Spinal cord (tissue), 10 donors: ENCODE data around the gene ID4. TPM values are rescaled to one million over a fixed set of nuclear protein-coding genes. Genes with fewer than 3 reads are reported as not detected.

Experiments
- DNase-seq, 6 donors: peaks; one replicate each; pipeline versions ENCODE4 v3.0.0 to v3.0.0-alpha.2; 2013 to 2015; ENCODE audit warnings: low spot score in 6 of 6, low read depth in 4 of 6
- H3K27ac ChIP-seq: one replicate; pipeline ENCODE4 v1.5.1; 2013; ENCODE audit warnings: low read depth, low read length, control low read depth
- H3K27me3 ChIP-seq: one replicate; pipeline ENCODE4 v1.6.1; 2013; ENCODE audit warnings: low read length; ENCODE audit not compliant: control insufficient read depth, insufficient read depth
- H3K36me3 ChIP-seq: one replicate; pipeline ENCODE4 v1.6.1; 2013; ENCODE audit warnings: low read length; ENCODE audit not compliant: control insufficient read depth, insufficient read depth
- H3K4me1 ChIP-seq: one replicate; pipeline ENCODE4 v1.6.1; 2013; ENCODE audit warnings: low read length; ENCODE audit not compliant: control insufficient read depth, insufficient read depth
- H3K4me3 ChIP-seq: one replicate; pipeline ENCODE4 v1.5.1; 2013; ENCODE audit warnings: low read depth, low read length, control low read depth
- H3K9me3 ChIP-seq: one replicate; pipeline ENCODE4 v1.6.1; 2013; ENCODE audit warnings: low read length; ENCODE audit not compliant: control insufficient read depth, insufficient read depth
- WGBS: methylation state at CpG from one replicate; pipeline ENCODE4 v1.1.5; 2013; ENCODE audit warnings: missing lambda C conversion rate; ENCODE audit not compliant: insufficient coverage; 5-methylcytosine and 5-hydroxymethylcytosine counted together
- polyA plus RNA-seq, 2 donors: library from polyadenylated mRNA; unstranded; fragments of 120-200 nt; gene quantifications; one replicate each; pipeline ENCODE4 v1.2.1, GENCODE V29; 2013; ENCODE audit not compliant: insufficient read length in 2 of 2
- total RNA-seq, 2 donors: library from RNA; depleted of rRNA in 1 of 2; stranded (reverse); fragments of 120-200 nt in 1 of 2; fragments of >200 nt in 1 of 2; gene quantifications; one replicate each; pipeline versions ENCODE4 v1.2.3 to v1.2.4, GENCODE V29; 2013 to 2014
- donor health status: healthy.

ID4 gene
- total and polyA plus RNA-seq, 4 donors = 109 to 276 (median 192) TPM

GRCh38 chr6:19865178-19865577 lies 28.0 kb downstream of the ID4 start:
- H3K9me3 ChIP-seq = no peaks in the 10 kb centered on the region
- no peaks in the 10 kb centered on the region for H3K27me3 ChIP-seq
- WGBS = no CpG with 5 or more reads among the region's 1 CpG
- peaks cover 3% of the 10 kb centered on the region for H3K4me1 ChIP-seq
- no peak overlapping the region for H3K4me3 ChIP-seq
- no peak overlapping the region for H3K27ac ChIP-seq
- DNase-seq = no peak
- no peaks in the 10 kb centered on the region for H3K36me3 ChIP-seq

- H3K9me3 ChIP-seq = no peaks in the 10 kb centered on the region
- H3K4me3 ChIP-seq = no peak overlapping the region
- 45% methylated on average over 8 of the region's 18 CpGs for WGBS
- no peaks in the 10 kb centered on the region for H3K27me3 ChIP-seq
- DNase-seq = peak in 4 of 6 donors; percentile 63 to 98 (median 66)
- no peak overlapping the region for H3K27ac ChIP-seq
- H3K4me1 ChIP-seq = peaks cover 3% of the 10 kb centered on the region
- H3K36me3 ChIP-seq = no peaks in the 10 kb centered on the region
Measured at GRCh38 chr6:19866173-19866984, 29.2 kb downstream of the ID4 start.

DNA sequence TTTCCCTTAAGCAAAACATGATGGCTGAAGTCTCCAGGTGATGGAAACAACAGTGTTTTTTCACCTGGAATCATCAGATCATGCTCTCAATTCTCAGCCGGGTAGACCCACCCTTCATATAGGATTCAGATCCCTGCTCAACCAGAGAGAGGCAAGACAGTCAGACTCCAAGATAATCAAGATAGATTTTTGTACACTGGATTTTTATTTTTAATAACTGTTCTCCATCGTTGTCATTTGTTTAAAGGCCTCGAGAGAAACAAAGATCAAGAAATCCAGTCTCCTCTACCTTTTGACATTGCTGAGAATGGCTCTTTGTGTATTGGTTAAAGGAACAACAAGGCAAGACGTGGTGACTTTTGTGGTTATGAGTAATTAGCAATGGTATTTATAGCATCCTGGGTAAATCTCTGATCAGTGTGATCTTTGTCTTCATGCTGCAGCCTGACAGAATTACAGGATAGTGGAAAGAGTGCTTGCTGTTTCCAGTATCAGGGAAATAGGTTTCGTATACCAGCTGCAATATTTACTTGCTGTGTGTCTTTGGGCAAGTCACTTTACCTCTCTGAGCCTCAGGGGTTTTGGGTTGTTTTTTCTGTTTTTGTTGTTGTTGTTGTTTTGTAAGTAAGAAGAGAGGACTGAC lies 29.9 kb downstream of the ID4 start:
- peaks cover 3% of the 10 kb centered on the region for H3K4me1 ChIP-seq
- DNase-seq = no peak
- H3K27me3 ChIP-seq = no peaks in the 10 kb centered on the region
- H3K9me3 ChIP-seq = no peaks in the 10 kb centered on the region
- no peak overlapping the region for H3K4me3 ChIP-seq
- H3K36me3 ChIP-seq = no peaks in the 10 kb centered on the region
- 33% methylated on average over 1 of the region's 5 CpGs for WGBS
- H3K27ac ChIP-seq = no peak overlapping the region

GRCh38 chr6:19869464-19869863 lies 32.3 kb downstream of the ID4 start:
- H3K27ac ChIP-seq = no peak overlapping the region
- DNase-seq = no peak
- H3K4me3 ChIP-seq = no peak overlapping the region
- no peaks in the 10 kb centered on the region for H3K9me3 ChIP-seq
- H3K4me1 ChIP-seq = peaks cover 3% of the 10 kb centered on the region
- no peaks in the 10 kb centered on the region for H3K27me3 ChIP-seq
- 83% methylated on average over 8 of the region's 9 CpGs for WGBS
- no peaks in the 10 kb centered on the region for H3K36me3 ChIP-seq

GRCh38 chr6:19870322-19870721 lies 33.2 kb downstream of the ID4 start:
- no peak overlapping the region for H3K27ac ChIP-seq
- no peaks in the 10 kb centered on the region for H3K36me3 ChIP-seq
- DNase-seq = no peak
- peaks cover 3% of the 10 kb centered on the region for H3K4me1 ChIP-seq
- no peaks in the 10 kb centered on the region for H3K9me3 ChIP-seq
- H3K27me3 ChIP-seq = no peaks in the 10 kb centered on the region
- WGBS = 80% methylated on average over 2 of the region's 3 CpGs
- H3K4me3 ChIP-seq = no peak overlapping the region

DNA sequence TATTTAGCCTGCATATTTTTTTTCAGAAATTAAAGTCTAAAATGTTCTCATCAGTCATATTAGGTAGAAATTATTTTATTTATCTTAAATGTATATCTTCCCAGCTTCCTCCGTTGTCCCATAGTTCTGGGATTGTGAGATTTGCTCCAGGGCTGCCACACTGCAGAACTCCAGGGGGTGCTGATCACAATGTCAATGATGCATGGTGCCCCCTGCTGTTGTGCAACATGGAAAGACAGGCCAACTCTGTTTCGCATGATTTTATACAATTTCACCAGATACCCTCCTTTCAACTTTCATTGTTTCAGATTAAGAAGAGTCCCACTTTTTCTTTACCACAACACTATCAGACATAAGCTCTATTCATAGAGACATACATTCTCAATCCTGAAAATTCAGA lies 35.9 kb downstream of the ID4 start:
- WGBS = 63% methylated on average over 1 of the region's 2 CpGs
- Histone ChIP-seq H3K36me3 (no peaks in the 10 kb centered on the region), H3K4me3 (no peak overlapping the region), H3K27me3 (no peaks in the 10 kb centered on the region), H3K4me1 (no peaks in the 10 kb centered on the region), H3K9me3 (no peaks in the 10 kb centered on the region), H3K27ac (no peak overlapping the region)
- DNase-seq = no peak

DNA sequence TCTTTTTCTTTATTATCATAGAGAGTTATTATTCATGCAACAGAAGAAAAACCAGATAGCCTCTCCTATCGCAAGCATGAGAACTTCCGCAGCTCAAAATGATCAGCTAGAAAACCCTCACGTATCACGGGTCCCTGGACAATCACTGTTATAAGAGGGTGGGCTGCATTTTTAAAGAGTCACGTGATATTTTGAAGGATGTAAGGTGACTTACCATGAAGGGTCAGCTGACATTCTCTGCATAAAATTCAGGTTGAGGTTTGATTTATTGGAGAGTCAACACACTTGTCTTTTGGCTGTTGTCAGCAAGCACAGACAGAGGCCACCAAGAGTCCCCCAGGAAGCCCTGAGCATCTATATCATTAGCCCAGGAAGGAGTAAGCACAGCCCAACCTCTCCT lies 39.5 kb downstream of the ID4 start:
- H3K4me3 ChIP-seq = no peak overlapping the region
- 91% methylated on average over 3 of the region's 5 CpGs for WGBS
- no peaks in the 10 kb centered on the region for H3K9me3 ChIP-seq
- no peaks in the 10 kb centered on the region for H3K4me1 ChIP-seq
- no peaks in the 10 kb centered on the region for H3K36me3 ChIP-seq
- no peaks in the 10 kb centered on the region for H3K27me3 ChIP-seq
- no peak overlapping the region for H3K27ac ChIP-seq
- no peak for DNase-seq

- no peak for DNase-seq
- no peaks in the 10 kb centered on the region for H3K9me3 ChIP-seq
- H3K27me3 ChIP-seq = no peaks in the 10 kb centered on the region
- H3K36me3 ChIP-seq = no peaks in the 10 kb centered on the region
- no peak overlapping the region for H3K27ac ChIP-seq
- H3K4me3 ChIP-seq = no peak overlapping the region
- WGBS = 60% methylated on average over 1 of the region's 1 CpG
- no peaks in the 10 kb centered on the region for H3K4me1 ChIP-seq
Measured at GRCh38 chr6:19879663-19880062, 42.5 kb downstream of the ID4 start.

GRCh38 chr6:19880066-19880465 lies 42.9 kb downstream of the ID4 start:
- no peaks in the 10 kb centered on the region for H3K36me3 ChIP-seq
- 75% methylated on average over 2 of the region's 2 CpGs for WGBS
- H3K4me1 ChIP-seq = no peaks in the 10 kb centered on the region
- DNase-seq = peak in 1 of 6 donors; percentile 32
- no peak overlapping the region for H3K4me3 ChIP-seq
- no peak overlapping the region for H3K27ac ChIP-seq
- no peaks in the 10 kb centered on the region for H3K27me3 ChIP-seq
- H3K9me3 ChIP-seq = no peaks in the 10 kb centered on the region

DNA sequence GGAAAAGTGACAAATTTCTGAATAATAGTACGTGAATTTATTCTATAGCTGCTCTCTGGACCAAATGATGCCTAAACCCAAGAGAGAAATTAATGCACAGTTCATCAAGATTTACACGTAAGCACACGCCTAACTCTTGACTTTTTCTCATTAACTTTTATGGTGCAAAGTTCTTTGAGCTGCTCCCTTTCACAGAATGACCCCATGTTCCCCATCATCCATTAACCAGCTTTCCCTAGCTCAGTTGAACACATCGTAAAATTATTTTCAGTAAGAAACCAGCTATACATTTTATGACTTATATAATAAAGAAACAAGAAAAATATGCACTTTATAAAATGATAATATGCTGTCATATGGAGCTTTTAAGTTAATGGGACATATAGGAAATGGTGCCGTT lies 54.3 kb downstream of the ID4 start:
- Histone ChIP-seq H3K36me3 (no peaks in the 10 kb centered on the region), H3K4me1 (peaks cover 5% of the 10 kb centered on the region), H3K4me3 (no peak overlapping the region), H3K9me3 (no peaks in the 10 kb centered on the region), H3K27me3 (no peaks in the 10 kb centered on the region), H3K27ac (no peak overlapping the region)
- DNase-seq = no peak
- WGBS = 100% methylated on average over 2 of the region's 5 CpGs
